HG03066 (cell line): ENCODE measurements around the gene MAFF.
"Not testable (repeated sequence)": the region's sequence is repeated elsewhere in the genome, so short reads cannot be mapped to it uniquely, and the experiment has no call there.

Source experiments
- ATAC-seq: cut with Tn5 transposase; IDR thresholded peaks from one replicate; pipeline ENCODE4 v1.9.1; 2021; ENCODE audit warnings: low read depth; ENCODE audit not compliant: unreplicated experiment

The MAFF gene

GRCh38 chr22:38221908-38222796, 20.4 kb downstream of the MAFF start:
- no peak for ATAC-seq

GRCh38 chr22:38222797-38223119, 21.0 kb downstream of the MAFF start:
- ATAC-seq = no peak

GRCh38 chr22:38223289-38223960, 21.6 kb downstream of the MAFF start:
- ATAC-seq = no peak

GRCh38 chr22:38226853-38227649, 25.3 kb downstream of the MAFF start:
- no peak for ATAC-seq

- ATAC-seq = no peak
Observed at GRCh38 chr22:38228326-38228872, 26.6 kb downstream of the MAFF start.

GRCh38 chr22:38228873-38229740, 27.3 kb downstream of the MAFF start:
- ATAC-seq = no peak

GRCh38 chr22:38230108-38230825, 28.5 kb downstream of the MAFF start:
- ATAC-seq = no peak

GRCh38 chr22:38230916-38231315, 29.1 kb downstream of the MAFF start:
- ATAC-seq = no peak

- ATAC-seq = no peak
Observed at GRCh38 chr22:38232196-38232595, 30.4 kb downstream of the MAFF start.

- no peak for ATAC-seq
Observed at GRCh38 chr22:38233427-38233826, 31.6 kb downstream of the MAFF start.

GRCh38 chr22:38233856-38234255, 32.1 kb downstream of the MAFF start:
- not testable (repeated sequence) for ATAC-seq

GRCh38 chr22:38235240-38235850, 33.6 kb downstream of the MAFF start:
- no peak for ATAC-seq

- no peak for ATAC-seq
Observed at GRCh38 chr22:38236786-38237185, 35.0 kb downstream of the MAFF start.

- ATAC-seq = no peak
Observed at GRCh38 chr22:38238519-38239071, 36.8 kb downstream of the MAFF start.

GRCh38 chr22:38239101-38239761, 37.4 kb downstream of the MAFF start:
- ATAC-seq = no peak

GRCh38 chr22:38240734-38241252, 39.0 kb downstream of the MAFF start:
- ATAC-seq = no peak

- ATAC-seq = no peak
Observed at GRCh38 chr22:38243007-38243765, 41.4 kb downstream of the MAFF start.
